Measurements from ENCODE around the gene MRPL39.
"Not testable (repeated sequence)": the region's sequence is repeated elsewhere in the genome, so short reads cannot be mapped to it uniquely, and the experiment has no call there.

Gene MRPL39

DNA sequence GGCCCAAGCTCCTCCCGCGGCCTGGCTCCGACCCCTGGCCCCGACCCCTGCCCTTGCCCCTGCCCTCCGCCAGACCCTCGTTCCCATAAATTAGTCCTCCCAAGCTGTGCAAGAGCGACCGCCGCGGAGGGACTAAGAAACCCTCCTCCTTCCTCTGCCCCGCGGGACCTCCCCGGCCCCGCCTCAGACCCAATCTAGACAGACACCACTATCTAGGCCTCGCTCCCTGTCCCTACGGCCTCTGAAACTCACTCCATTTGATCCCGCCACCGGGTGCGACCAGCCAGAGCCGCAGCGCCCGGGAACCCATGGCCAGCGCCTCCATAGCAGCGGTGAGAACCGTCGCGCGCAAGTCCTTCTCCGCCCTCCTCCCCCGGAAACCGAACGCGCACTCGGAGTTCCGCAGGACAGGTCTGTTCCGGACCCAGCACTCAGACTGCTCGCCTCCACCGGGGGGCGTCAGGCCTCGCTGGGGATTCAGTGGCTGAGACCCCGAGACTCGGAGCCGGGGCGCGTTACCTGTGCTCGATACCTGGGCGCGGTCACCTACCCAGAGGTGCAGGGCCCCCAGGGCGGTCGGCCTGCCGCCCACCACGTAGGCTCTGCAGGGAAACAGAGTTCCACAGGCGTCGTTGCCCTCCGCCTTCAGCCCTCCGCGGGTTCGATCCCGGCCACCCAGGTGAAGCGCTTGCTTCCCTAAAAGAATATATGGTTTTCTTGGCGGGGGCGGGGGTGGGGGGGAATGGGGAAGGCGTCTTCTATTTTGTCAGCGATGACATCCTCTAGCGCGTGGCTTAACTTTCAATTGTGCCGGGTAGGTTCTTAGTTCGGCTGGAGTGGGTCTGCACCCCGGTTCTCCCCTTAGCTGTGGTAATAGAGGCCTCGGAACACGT, at the start of gene MRPL39:
Gene MRPL39, minus strand, starts transcription at position 331 of the 893 bp plus-strand sequence. Its CDS starts 6 bp downstream, at position 325.
- peak; percentile 79 to 81 for DNase-seq (ENCODE audit: low read depth in 2 of 2)

DNA sequence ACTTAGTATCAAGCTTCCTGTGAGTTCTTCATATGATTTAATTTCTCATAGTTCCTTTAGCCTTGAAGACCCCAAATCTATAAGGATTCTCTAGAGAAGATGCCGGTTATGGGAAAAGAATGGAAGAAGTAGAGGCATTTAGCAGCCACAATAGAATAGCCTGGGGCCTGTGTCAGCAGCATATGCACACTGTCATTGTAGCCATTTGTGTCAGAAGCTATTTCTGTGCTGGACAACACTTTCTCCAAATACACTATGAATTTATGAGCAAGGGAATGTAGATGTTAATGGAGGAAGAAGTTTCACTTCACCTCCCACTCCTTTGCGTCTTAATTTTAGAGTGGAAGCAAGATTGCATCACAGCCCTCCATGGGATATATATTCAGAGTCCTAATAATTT, 49.1 kb upstream of the MRPL39 start:
- no peak for DNase-seq (ENCODE audit: low read depth in 2 of 2)

- no peak for DNase-seq (ENCODE audit: low read depth in 2 of 2)
These were observed 41.9 kb upstream of the MRPL39 start for GRCh38 chr21:25649146-25649545.

- DNase-seq (ENCODE audit: low read depth in 2 of 2), result no peak
These were observed 40.4 kb upstream of the MRPL39 start for GRCh38 chr21:25647647-25648046.

DNA sequence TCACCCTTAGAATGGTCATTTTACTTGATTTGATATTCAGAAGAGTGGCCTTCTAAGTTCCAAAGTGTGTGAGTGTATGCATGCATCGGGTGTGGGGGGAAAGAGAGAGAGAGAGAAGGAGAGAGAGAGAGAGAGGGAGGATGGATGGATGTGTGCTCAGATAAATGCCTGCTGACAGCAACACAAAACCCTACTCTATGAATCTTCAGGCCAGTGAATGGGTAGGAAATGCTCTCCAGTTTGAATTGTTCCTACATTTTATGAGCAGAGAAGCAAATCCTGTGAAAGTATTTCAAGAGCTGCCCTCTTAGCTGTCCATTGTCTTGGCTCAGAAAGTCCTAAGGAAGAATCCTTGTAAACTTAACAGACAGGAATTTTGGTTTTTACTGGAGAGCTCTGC, 39.2 kb upstream of the MRPL39 start:
- no peak for DNase-seq (ENCODE audit: low read depth in 2 of 2)

DNA sequence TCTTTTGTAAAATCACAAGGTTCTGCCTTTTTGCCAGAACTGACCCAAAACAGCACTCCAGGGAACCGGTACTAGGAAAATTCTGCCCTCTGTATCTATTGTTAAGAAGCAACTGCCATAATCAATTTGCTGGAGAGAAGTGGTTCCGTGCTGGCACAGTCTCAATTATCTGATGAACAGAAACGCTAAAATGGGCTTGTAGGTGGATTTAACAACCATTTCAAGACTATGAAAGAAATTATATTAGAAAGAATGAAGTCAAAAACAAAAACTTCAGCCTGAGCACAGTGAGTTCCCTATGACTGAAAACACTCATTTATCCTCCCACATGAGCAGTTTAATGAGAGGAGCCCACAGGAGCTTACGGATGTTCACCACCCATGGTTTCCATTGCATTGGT, 36.2 kb upstream of the MRPL39 start:
- DNase-seq (ENCODE audit: low read depth in 2 of 2), result no peak

GRCh38 chr21:25640943-25641292, 33.6 kb upstream of the MRPL39 start:
- no peak for DNase-seq (ENCODE audit: low read depth in 2 of 2)

DNA sequence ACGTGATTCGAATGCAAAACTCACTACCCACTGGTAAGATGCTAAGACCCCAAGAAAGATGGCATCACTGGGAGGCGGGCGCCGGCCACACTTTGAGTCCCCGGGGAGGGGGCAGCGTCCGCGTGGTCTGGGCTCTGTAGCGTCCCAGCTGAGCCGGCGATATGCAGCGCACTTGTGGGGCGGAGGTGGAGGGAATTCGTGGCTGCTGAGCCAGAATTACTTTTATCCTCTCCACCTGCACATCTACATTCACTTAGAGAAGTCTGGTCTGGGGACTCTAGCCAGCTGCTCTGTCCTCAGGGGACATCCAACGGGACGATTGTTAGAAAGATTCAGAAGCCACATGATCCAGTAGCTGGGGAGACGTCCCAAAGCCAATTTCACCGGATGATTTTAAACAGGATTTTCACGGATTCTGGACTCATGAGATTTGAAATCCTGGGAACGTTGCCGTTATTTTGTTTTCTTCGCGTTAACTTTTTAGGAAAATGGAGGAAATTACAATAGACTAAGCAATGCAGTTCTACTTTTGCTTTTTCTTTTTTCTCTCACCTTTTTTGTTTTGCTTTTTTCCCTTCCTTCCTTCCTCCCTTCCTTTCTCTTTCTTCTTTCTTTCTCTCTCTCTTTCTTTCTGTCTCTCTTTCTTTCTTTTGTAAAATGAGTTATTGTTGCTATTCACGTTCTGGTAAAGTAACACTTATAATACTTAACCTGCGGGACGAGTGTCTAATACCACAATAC, 33.1 kb upstream of the MRPL39 start:
- DNase-seq (ENCODE audit: low read depth in 2 of 2), result no peak

DNA sequence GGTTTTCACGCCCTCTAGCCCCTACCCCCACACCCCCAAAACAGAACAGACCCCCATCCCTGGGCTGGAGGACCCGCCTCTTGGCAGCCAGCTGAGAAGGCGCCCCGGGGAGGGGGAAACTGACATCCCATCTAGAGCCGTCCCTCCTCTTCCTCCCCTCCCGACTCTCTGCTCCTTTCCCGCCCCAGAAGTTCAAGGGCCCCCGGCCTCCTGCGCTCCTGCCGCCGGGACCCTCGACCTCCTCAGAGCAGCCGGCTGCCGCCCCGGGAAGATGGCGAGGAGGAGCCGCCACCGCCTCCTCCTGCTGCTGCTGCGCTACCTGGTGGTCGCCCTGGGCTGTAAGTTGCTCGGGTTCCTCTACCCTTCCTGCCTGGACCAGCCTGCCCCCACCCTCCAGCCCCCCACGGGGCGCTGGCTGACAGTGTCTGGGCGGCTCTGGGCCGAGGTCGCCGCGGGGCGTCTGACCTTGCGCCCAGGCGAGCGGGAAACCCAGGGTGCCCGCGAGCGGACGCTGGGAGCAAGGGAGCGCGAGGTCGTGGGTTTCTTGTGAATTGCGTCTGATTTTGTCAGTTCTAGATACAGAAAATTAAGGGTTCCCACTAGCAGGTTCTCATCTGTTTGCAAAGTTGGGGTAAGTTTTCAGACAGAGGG, 32.4 kb upstream of the MRPL39 start:
- peak; percentile 16 to 19 for DNase-seq (ENCODE audit: low read depth in 2 of 2)

- DNase-seq (ENCODE audit: low read depth in 2 of 2), result peak; percentile 22 to 23
These were observed 31.6 kb upstream of the MRPL39 start, which contains the start of gene JAM2 for GRCh38 chr21:25638660-25639550. Gene JAM2, plus strand, starts transcription at chr21:25639258. Its CDS starts 564 bp downstream, at chr21:25639822.

GRCh38 chr21:25637851-25638659, 30.8 kb upstream of the MRPL39 start:
- DNase-seq (ENCODE audit: low read depth in 2 of 2), result no peak

- no peak for DNase-seq (ENCODE audit: low read depth in 2 of 2)
These were observed 29.4 kb upstream of the MRPL39 start for GRCh38 chr21:25636727-25637126.

DNA sequence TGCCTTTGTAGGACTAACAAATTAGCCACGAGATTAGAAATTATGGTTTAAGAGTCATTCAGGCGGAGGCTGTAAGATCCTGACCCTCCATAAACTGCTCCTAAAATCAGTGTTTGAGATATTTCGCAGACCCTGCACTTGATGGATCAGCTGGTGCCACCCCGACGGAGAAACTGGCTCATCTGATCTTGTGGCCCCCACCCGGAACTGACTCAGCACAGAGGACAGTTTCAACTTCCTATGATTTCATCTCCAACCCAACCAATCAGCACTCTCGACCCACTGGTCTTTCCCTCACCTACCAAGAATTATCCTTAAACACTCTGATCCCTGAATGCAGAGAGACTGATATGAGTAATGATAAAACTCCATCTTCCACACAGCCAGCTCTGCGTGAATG, 28.0 kb upstream of the MRPL39 start:
- DNase-seq (ENCODE audit: low read depth in 2 of 2), result no peak

- no peak for DNase-seq (ENCODE audit: low read depth in 2 of 2)
These were observed 25.0 kb upstream of the MRPL39 start for GRCh38 chr21:25632296-25632695.

GRCh38 chr21:25626757-25627156, 19.5 kb upstream of the MRPL39 start:
- DNase-seq (ENCODE audit: low read depth in 2 of 2), result no peak

DNA sequence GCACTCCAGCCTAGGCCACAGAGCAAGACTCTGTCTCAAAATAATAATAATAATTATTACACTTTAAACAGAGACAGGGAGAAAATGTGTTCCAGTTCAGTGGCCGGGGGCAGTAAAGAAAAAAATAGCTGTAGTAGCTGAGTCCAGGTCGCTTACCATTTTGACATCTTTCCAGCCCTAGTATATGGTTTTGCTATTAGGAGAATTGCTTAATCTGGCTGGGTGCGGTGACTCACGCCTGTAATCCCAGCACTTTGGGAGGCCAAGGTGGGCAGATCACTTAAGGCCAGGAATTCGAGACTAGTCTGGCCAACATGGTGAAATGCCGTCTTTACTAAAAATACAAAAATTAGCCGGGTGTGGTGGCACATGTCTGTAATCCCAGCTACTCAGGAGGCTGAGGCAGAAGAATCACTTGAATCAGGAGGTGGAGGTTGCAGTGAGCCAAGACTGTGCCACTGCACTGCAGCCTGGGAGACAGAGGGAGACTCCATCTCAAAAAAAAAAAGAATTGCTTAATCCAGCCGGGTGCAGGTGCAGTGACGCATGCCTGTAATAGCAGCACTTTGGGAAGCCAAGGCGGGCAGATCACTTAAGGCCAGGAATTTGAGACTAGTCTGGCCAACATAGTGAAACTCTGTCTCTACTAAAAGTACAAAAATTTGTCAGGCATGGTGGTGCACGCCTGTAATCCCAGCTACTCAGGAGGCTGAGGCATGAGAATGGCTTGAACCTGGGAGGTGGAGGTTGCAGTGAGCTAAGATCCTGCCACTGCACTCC, 18.7 kb upstream of the MRPL39 start:
- not testable (repeated sequence) for DNase-seq (ENCODE audit: low read depth in 2 of 2)

GRCh38 chr21:25625036-25625435, 17.8 kb upstream of the MRPL39 start:
- no peak for DNase-seq (ENCODE audit: low read depth in 2 of 2)

DNA sequence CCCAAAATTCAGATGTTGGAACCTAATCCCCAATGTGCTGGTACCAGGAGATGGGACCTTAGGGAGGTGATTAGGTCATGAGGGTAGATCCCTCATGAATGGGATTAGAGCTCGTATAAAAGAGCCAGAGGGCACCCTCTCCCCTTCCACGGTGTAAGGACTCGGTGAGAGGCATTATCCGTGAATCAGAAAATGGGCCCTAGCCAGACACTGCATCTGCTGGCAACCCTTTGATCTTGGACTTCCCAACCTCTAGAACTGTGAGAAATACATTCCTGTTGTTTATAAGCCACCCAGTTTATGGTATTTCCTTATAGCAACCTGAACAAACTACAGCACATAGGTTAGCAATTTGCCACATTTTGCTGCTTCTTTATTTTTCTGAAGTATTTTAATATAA, 17.2 kb upstream of the MRPL39 start:
- DNase-seq (ENCODE audit: low read depth in 2 of 2), result no peak

GRCh38 chr21:25619198-25619597, 11.9 kb upstream of the MRPL39 start:
- no peak for DNase-seq (ENCODE audit: low read depth in 2 of 2)

- no peak for DNase-seq (ENCODE audit: low read depth in 2 of 2)
These were observed 8.6 kb upstream of the MRPL39 start for GRCh38 chr21:25615880-25616279.
